ENCODE results near the gene DRAXIN.

DNA sequence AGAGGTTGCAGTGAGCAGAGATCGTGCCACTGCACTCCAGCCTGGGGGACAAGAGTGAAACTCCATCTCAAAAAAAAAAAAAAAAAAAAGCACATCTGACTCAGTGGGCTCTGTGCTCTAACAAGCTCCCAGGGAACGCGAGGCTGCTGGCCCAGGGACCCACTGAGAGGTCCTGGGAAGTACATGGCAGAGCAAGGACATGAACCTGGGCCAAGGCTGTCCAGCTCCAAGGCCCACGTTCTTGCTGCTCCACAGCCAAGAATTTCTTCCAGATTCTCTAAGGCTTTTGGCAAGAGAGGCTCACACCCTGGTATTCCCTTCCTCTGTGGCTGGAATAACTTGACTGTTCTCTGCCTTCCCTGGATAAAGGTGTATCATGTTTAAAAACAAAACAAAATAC is 29.0 kb downstream of the DRAXIN start:
- TF ChIP-seq, protein P1, sequence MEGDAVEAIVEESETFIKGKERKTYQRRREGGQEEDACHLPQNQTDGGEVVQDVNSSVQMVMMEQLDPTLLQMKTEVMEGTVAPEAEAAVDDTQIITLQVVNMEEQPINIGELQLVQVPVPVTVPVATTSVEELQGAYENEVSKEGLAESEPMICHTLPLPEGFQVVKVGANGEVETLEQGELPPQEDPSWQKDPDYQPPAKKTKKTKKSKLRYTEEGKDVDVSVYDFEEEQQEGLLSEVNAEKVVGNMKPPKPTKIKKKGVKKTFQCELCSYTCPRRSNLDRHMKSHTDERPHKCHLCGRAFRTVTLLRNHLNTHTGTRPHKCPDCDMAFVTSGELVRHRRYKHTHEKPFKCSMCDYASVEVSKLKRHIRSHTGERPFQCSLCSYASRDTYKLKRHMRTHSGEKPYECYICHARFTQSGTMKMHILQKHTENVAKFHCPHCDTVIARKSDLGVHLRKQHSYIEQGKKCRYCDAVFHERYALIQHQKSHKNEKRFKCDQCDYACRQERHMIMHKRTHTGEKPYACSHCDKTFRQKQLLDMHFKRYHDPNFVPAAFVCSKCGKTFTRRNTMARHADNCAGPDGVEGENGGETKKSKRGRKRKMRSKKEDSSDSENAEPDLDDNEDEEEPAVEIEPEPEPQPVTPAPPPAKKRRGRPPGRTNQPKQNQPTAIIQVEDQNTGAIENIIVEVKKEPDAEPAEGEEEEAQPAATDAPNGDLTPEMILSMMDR (IDR thresholded peaks at IDR 0.05; ENCODE audit: insufficient read depth, low read depth, low read length), result no peak
- no peak for TF ChIP-seq EZH2 (IDR thresholded peaks at IDR 0.05; ENCODE audit: insufficient read depth, low read length)
